Measurements from ENCODE around the gene LMX1B.

DNA sequence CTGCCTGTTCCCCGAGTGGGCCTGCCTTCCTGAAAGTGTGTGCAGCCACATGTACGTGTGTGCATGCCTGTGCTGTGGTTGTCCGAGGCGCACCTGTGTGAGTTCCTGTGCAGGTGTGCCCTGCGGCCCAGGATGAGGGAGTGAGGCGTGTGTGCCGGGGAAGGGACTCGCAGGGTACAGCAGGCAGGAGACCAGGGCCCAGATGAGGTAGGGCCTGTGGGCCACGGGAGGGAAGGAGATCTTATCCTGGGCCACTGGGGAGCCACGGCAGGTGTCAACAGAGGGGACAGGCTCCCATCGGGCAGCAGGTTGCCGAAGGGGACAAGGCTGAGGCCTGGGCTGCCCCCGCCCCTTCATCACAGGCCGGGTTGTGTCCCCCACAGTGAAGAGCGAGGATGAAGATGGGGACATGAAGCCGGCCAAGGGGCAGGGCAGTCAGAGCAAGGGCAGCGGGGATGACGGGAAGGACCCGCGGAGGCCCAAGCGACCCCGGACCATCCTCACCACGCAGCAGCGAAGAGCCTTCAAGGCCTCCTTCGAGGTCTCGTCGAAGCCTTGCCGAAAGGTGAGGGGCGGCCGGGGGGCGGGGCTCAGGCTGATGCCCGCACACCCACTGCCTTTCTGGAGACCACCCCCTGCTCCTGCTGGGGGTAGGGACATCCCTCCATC lies 79.2 kb downstream of the LMX1B start:
- no peak for TF ChIP-seq EP300 (IDR thresholded peaks at IDR 0.05)
- TF ChIP-seq CTCF (IDR thresholded peaks at IDR 0.05), result no peak
- no peak for TF ChIP-seq POLR2A (IDR thresholded peaks at IDR 0.05)
- TF ChIP-seq POLR2AphosphoS5 (IDR thresholded peaks at IDR 0.05), result no peak

Measured in sigmoid colon (tissue), 4 donors.